ENCODE results near the gene SLC25A11. TPM values are rescaled to one million over a fixed set of nuclear protein-coding genes. Genes with fewer than 3 reads are reported as not detected.

Gene SLC25A11
- total RNA-seq, 1 donor from 2014 or later, result 68.9 TPM

GRCh38 chr17:4895657-4896331, 44.1 kb downstream of the SLC25A11 start:
- no peak for DNase-seq (ENCODE audit: low spot score)

- DNase-seq (ENCODE audit: low spot score), result no peak
Measured at GRCh38 chr17:4895121-4895520, 44.7 kb downstream of the SLC25A11 start.

- DNase-seq (ENCODE audit: low spot score), result no peak
Measured at GRCh38 chr17:4893721-4894560, 45.9 kb downstream of the SLC25A11 start.

GRCh38 chr17:4893272-4893671, 46.6 kb downstream of the SLC25A11 start:
- no peak for DNase-seq (ENCODE audit: low spot score)

- DNase-seq (ENCODE audit: low spot score), result no peak
Measured at GRCh38 chr17:4892499-4893221, 47.2 kb downstream of the SLC25A11 start.

GRCh38 chr17:4891411-4892410, 48.1 kb downstream of the SLC25A11 start:
- no peak for DNase-seq (ENCODE audit: low spot score)

GRCh38 chr17:4887581-4887980, 52.3 kb downstream of the SLC25A11 start:
- no peak for DNase-seq (ENCODE audit: low spot score)

Other genes with a start within 250 kb of the SLC25A11 start
- gene PELP1, start 235.9 kb downstream of the SLC25A11 start, total RNA-seq, result 56.4 TPM
- gene ARRB2, start 229.4 kb downstream of the SLC25A11 start, total RNA-seq, result 94.6 TPM
- 25.6 TPM for gene MED11, start 208.6 kb downstream of the SLC25A11 start, total RNA-seq
- 5.3 TPM for gene ZMYND15, start 200.2 kb downstream of the SLC25A11 start, total RNA-seq
- 92.6 TPM for gene CXCL16, start 200.1 kb downstream of the SLC25A11 start, total RNA-seq
- gene TM4SF5, start 168.2 kb downstream of the SLC25A11 start, total RNA-seq, result 56.9 TPM
- gene VMO1, start 153.7 kb downstream of the SLC25A11 start, total RNA-seq, result 3.9 TPM
- 0.46 TPM for gene GLTPD2, start 151.1 kb downstream of the SLC25A11 start, total RNA-seq
- 104 TPM for gene PSMB6, start 143.9 kb downstream of the SLC25A11 start, total RNA-seq
- gene PLD2, start 132.9 kb downstream of the SLC25A11 start, total RNA-seq, result 48.7 TPM
- 161 TPM for gene MINK1, start 106.7 kb downstream of the SLC25A11 start, total RNA-seq
- 8.8 TPM for gene C17orf107, start 40.5 kb downstream of the SLC25A11 start, total RNA-seq
- 9.4 TPM for gene CHRNE, start 36.9 kb downstream of the SLC25A11 start, total RNA-seq
- gene GP1BA, start 7.8 kb downstream of the SLC25A11 start, total RNA-seq, result not detected
- gene RNF167, start 222 bp upstream of the SLC25A11 start, total RNA-seq, result 140 TPM
- gene PFN1, start 8.5 kb upstream of the SLC25A11 start, total RNA-seq, result 484 TPM
- gene ENO3, start 11.1 kb upstream of the SLC25A11 start, total RNA-seq, result 7.5 TPM
- 54.2 TPM for gene SPAG7, start 27.8 kb upstream of the SLC25A11 start, total RNA-seq
- 68.0 TPM for gene CAMTA2, start 47.6 kb upstream of the SLC25A11 start, total RNA-seq
- gene INCA1, start 57.5 kb upstream of the SLC25A11 start, total RNA-seq, result 1.4 TPM
- 234 TPM for gene KIF1C, start 57.9 kb upstream of the SLC25A11 start, total RNA-seq
- gene SLC52A1, start 95.4 kb upstream of the SLC25A11 start, total RNA-seq, result not detected
- 8.7 TPM for gene ZFP3, start 138.4 kb upstream of the SLC25A11 start, total RNA-seq
- gene ZNF232, start 171.8 kb upstream of the SLC25A11 start, total RNA-seq, result 9.6 TPM
- gene USP6, start 176.0 kb upstream of the SLC25A11 start, total RNA-seq, result 0.09 TPM

Data from mucosa of gallbladder (tissue), 1 donor.